GM19324 (cell line): ENCODE data around the gene SOX12.
"Not testable (repeated sequence)": the region's sequence is repeated elsewhere in the genome, so short reads cannot be mapped to it uniquely, and the experiment has no call there.

Experiments used
- ATAC-seq: cut with Tn5 transposase; IDR thresholded peaks from one replicate; pipeline ENCODE4 v1.9.1; 2021; ENCODE audit warnings: mild to moderate bottlenecking, moderate library complexity; ENCODE audit not compliant: unreplicated experiment, low FRiP score

SOX12 gene

GRCh38 chr20:328027-328974 is 2.9 kb downstream of the SOX12 start:
- no peak for ATAC-seq

- ATAC-seq: no peak
These were observed 3.8 kb downstream of the SOX12 start for GRCh38 chr20:328975-329695.

DNA sequence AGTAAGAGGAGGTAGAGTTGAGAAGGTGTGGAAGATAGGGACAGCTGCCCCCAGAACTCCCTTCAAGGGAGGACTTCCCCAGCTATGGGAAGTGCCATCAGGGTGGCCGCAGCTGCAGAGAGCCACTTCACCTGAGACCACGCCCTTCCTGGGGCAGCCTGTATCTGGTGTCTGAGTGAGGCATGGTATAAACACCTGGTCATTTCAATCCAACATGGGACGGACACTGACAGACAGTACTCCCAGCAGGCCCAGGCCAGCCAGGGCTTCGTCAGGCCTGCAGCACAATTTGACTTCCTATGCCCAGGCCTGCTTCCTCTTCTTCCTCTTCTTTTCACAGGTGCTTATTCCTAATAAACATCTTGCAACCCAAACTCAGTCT is 4.5 kb downstream of the SOX12 start:
- ATAC-seq: no peak

DNA sequence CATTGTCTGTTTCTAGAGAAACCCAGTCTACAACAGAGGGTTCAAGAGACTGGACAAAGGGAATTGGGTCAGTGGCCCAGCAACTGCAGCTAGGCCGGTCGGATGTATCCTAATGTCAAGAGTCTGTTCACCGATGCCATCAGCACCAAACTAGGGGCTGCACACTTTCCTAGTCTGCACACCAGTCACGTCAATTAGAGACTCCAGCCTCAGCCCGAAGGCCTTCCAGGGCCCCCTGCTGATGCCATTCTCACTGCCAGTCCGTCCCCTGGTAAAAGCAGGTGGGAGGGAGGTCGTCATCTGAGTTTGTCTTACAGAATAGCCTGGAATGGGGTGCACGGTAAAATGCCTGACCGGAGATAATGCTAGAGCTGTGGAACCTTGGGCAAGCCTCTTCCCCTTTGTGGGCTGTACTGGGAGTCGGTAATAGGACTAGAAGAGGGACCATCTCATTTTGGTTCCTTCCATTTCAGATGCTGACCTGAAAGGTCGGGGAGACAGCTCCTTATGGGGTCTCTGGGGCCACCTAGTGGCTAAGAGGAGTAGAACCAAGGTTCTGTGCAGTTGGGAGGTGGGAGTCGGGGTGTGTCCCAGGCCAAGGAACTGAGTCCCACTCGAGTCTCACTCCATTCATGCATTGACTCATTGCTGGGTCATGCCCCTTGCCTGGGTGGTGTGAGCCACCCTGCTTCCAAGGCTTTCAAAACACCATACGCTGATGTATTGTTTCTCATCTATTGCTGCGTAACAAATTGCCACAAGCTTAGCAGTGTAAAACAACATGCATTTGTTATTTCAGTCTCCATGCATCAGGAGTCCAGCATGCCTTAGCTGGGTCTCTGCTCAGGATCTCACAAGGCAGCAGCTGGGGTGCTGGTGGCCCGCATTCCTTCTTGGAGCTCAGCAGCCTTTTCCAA is 5.1 kb downstream of the SOX12 start:
- ATAC-seq: no peak

DNA sequence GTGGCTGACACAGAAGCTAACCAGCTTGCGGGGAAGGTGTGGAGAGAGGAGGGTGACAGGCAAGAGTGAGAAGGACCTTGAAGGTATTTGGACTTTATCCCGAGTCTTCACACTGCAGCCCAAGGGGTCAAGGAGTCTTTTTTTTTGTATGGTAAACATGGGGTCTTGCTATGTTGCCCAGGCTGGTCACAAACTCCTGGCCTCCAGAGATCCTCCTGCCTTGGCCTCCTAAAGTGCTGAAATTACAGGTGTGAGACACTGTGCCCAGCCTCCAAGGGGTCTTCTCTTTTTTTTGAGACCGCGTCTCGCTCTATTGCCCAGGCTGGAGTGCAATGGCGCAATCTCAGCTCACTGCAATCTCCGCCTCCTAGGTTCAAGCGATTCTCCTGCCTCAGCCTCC is 9.2 kb downstream of the SOX12 start:
- ATAC-seq: no peak

GRCh38 chr20:336040-336439 is 10.7 kb downstream of the SOX12 start:
- ATAC-seq: not testable (repeated sequence)

DNA sequence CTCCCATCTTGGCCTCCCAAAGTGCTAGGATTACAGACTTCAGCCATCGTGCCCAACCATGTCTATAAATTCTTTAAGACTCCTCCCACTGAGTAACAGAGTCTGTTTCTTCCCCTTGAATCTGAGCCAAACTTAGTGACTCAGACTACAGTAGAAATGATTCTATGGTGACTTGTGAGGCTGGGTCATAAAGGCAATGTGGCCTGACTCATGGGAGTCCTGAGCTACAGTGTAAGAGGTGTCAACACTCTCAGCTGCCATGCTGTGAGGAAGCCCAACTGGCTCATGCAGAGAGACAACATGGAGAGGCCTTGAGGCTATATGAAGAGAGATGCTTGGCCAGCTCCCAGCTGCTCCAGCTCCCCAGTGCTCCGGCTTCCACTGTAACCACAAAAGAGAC is 16.3 kb downstream of the SOX12 start:
- no peak for ATAC-seq

DNA sequence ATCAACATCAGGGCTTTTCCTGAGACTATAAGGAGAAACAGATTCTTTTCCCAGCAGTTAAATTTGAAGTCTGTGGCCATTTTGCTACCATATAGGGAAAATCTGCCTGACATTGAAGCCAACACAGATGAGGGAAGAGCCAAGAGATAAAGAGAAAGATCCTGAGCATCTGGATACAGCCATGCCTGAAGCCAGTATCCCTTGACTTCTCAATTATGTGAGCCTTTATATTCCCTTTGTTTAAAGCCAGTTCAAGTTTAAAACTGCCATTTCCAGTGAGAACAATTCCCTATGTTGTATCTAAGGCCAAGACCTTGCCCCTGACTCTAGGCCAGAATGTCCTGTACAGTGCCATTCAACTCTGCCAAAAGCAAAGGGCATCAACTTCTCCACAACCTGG is 17.8 kb downstream of the SOX12 start:
- no peak for ATAC-seq

DNA sequence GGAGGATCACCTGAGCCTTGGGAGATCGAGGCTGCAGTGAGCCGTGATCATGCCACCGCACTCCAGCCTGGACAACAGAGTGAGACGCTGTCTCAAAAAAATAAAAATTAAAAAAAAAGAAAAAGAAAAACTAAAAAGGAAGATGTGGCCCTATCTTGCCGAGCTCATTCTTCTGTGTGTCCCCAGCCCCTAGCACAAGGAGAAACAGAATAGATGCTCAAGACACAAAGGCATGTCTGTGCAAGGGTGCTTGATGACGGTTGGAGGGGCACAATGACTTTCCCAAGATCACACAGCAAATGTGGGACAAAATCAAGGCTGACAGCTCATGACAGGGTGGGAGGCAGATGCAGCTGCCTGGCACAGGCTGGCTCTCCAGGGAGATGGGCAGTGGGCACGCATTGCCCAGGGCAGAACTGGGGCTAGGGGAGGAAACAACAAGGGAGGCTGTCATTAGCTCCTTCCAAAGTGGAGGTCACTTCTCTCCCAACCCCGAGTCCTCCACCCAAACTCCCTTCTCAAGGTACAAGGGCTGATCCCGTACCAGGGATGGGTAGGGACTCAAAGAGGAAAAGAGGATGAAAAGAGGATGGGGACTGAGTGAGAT is 20.8 kb downstream of the SOX12 start:
- no peak for ATAC-seq

DNA sequence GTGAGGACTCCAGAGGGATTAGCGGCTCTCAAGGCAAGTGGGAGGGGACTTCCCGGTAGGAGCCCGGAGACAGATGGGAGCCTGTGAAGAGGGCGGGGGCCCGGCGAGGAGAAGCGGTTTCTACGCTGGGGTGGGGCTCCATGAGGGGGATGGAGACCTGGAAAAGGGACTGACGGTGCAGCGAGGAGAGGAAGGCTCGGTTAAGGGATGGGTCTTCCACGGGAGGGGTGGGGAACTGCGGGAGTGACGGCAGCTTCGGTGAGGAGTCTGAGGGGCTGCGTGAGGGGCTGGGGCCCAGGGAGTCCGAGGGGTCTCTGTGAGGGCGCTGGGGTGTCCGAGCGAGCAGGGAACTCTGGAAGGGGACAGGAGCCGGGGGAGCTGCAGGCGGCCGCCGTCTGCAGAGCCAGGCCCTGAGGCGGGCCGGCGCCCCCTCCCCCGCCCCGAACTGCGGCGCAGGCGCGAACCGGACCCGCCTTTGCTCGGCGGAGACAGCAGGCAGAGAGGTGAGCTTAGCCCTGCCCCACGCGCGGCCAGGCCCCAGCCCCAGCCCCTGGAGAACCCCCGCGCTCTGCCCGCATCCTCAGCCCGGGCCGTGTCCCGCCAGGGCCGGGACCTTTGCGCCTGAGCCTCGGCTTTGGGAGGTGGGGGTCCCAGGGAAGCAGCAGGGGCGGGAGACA is 21.4 kb downstream of the SOX12 start, which contains the start of gene NRSN2:
Gene NRSN2, plus strand, starts transcription at position 472 of the 677 bp plus-strand sequence. CDS start 2,533 bp downstream, outside the sequence.
- no peak for ATAC-seq

DNA sequence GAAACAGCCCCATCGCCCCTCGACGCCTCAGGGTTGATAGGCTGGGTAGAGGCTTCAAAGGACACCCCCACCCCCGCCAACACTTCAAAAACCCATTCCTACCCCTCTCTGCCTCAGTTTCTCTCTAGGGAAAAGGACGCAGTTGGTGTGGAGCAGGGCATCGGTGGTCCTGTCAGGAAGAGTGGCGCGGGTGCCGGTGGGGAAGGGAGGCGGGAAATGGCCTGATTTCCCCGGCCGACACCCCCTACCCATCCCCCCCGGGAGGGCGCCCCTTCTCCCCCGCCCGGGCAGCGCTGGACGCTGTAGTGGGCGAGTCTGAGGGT is 21.9 kb downstream of the SOX12 start:
- ATAC-seq: no peak

DNA sequence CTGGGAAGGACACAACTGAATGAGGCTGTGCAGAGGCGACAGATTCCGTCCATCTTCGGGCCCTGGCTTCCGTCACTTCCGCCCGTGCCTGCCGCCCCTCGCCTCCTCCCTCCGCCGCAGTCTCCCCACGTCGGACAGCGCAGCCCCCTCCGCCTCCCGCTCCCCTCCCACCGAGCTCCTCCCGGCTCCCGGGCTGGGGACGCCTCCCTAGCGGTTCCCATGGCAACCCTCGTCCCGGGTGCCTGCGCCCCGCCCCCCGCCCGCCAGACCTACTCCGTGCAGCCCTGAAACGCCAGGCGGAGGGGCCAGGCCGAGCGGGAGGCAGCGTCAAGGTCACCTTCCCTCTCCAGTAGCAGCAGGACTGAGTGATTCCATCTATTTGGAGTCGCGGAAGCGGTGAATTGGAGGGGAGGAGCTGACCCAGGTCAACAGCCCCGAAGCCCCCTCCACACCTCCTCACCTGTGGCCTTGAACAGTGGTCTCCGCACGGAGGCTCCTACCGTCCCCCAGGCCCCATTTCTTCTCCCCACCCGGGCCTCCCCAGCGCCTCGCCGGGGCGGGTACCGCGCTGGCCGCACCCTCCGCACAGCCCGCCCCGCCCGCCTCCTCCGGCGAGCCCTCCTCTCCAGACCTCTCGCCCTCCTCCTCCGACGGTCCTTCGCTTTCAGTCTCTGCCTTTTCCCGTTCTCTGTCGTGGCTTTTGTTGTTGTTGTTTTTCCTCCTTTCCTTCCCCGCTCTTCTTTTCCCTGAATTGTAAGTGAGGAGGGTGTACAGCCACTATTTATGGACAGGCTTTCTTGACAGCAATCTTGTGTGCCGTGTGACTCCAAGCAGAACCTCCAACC is 22.5 kb downstream of the SOX12 start:
- peak; percentile 84 for ATAC-seq

- no peak for ATAC-seq
These were observed 23.9 kb downstream of the SOX12 start for GRCh38 chr20:348972-349841.

- no peak for ATAC-seq
These were observed 27.8 kb downstream of the SOX12 start for GRCh38 chr20:353166-353565.

- peak; percentile 70 for ATAC-seq
These were observed 29.1 kb downstream of the SOX12 start for GRCh38 chr20:354298-354977.

DNA sequence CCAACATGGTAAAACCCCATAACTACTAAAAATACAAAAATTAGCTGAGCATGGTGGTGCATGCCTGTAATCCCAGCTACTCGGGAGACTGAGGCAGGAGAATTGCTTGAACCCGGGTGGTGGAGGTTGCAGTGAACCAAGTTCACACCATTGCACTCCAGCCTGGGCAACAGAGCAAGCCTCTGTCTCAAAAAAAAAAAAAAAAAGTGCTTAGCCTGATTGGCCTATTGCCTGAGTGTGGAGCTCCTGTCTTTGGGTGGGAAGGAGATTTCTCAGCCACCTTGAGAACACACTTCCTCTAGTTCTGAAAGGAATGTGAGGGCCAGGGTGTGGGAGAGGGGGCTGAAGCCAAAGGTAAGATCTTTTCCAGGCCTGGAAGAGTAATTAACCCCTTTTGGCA is 30.8 kb downstream of the SOX12 start:
- ATAC-seq: not testable (repeated sequence)

DNA sequence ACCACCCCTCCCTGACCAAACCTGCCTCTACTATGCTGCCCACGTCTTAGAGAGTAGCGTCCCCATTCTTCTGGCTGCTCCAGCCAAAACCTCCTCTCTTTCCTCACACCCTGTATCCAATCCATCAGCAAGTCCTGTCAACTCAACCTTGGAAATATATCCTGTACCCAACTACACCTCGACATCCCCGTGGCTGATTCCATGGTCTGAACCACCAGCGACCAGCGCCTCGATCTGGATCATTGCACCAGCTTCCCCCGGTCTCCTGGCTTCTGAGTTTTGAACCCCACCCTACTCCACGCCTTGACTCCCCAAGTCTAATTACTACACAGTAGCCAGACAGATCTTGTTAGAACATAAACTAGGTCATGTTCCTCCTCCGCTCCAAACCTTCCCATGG is 31.4 kb downstream of the SOX12 start:
- ATAC-seq: no peak
